GM06990 (cell line): ENCODE measurements around the gene DAGLA.

Experiments
- DNase-seq: peaks from one replicate; pipeline ENCODE4 v3.0.0-alpha.2; 2011; ENCODE audit not compliant: insufficient read length; ENCODE audit errors: extremely low read depth
- H3K27me3 ChIP-seq: replicated peaks from 2 replicates; pipeline ENCODE4 v1.6.0; 2011; ENCODE audit warnings: low read length; ENCODE audit not compliant: control insufficient read depth, insufficient read depth
- H3K36me3 ChIP-seq: 2 replicates; pipeline ENCODE4 v1.5.1; 2011; ENCODE audit warnings: low read length; ENCODE audit not compliant: control insufficient read depth, insufficient read depth
- H3K4me3 ChIP-seq: replicated peaks from 2 replicates; pipeline ENCODE4 v1.5.1; 2011; ENCODE audit warnings: low read depth, mild to moderate bottlenecking, control low read depth, low read length
- CTCF ChIP-seq: IDR thresholded peaks from 2 replicates; pipeline ENCODE4 v1.5.1; 2011; ENCODE audit warnings: low read length, control low read depth, mild to moderate bottlenecking, inconsistent platforms; ENCODE audit not compliant: insufficient read depth, poor library complexity, severe bottlenecking

DAGLA gene

GRCh38 chr11:61637277-61637676 lies 42.9 kb upstream of the DAGLA start:
- no peak for DNase-seq
- TF ChIP-seq CTCF = no peak
- Histone ChIP-seq H3K27me3 (no peaks in the 10 kb centered on the region; the same call in none of the 2 replicates), H3K36me3 (no peaks in the 10 kb centered on the region), H3K4me3 (no peak overlapping the region)

GRCh38 chr11:61639816-61640443 lies 40.3 kb upstream of the DAGLA start:
- no peak overlapping the region for H3K4me3 ChIP-seq
- no peaks in the 10 kb centered on the region; the same call in none of the 2 replicates for H3K27me3 ChIP-seq
- DNase-seq = no peak
- TF ChIP-seq CTCF = no peak
- no peaks in the 10 kb centered on the region for H3K36me3 ChIP-seq

GRCh38 chr11:61642162-61642561 lies 38.0 kb upstream of the DAGLA start:
- no peak for DNase-seq
- Histone ChIP-seq H3K36me3 (no peaks in the 10 kb centered on the region), H3K27me3 (no peaks in the 10 kb centered on the region; the same call in 1 of the 2 replicates), H3K4me3 (no peak overlapping the region)
- no peak for TF ChIP-seq CTCF

DNA sequence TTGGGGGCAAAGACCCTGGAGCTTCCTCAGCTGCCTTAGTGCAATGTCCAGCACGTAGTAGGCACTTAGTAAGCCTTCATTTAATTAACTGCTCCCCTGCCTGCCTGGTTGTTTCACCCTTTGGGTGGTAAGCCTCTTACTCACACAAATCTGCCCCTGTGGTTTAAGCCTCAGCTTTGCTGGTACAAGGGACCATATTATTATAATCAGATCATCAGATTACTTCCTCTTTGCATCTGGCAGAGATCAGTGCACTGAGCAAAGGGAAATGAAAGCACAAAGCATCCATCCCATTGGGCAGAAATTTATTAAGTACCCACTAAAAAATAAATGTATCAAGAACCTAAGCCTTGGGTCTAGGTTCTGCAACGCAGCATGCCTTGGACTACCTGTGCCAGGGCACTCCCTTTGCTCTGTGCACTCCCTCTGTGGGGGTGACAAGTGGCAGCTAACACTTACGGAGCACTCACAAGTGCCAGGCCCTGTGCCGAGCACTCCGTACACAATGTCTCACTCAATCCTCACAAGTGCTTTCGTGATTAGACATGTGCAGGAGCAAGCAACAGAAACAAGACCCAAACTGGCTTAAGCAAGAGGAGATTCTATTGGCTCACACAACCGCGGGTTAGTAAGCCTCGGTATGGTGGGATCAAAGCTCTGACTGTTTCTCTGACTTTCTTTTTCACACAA lies 34.9 kb upstream of the DAGLA start:
- Histone ChIP-seq H3K36me3 (no peaks in the 10 kb centered on the region), H3K4me3 (no peak overlapping the region), H3K27me3 (no peaks in the 10 kb centered on the region; the same call in 1 of the 2 replicates)
- no peak for TF ChIP-seq CTCF
- no peak for DNase-seq

GRCh38 chr11:61647529-61647928 lies 32.7 kb upstream of the DAGLA start:
- H3K27me3 ChIP-seq = no peaks in the 10 kb centered on the region; the same call in 1 of the 2 replicates
- no peak for TF ChIP-seq CTCF
- no peaks in the 10 kb centered on the region for H3K36me3 ChIP-seq
- no peak for DNase-seq
- no peak overlapping the region for H3K4me3 ChIP-seq
